Neuronal stem cell (in vitro differentiated cells): ENCODE data around the gene PDE1A.

Experiments
- DNase-seq: peaks from one replicate; pipeline ENCODE4 v3.0.0-alpha.2; 2013; ENCODE audit warnings: low spot score
- H2AFZ ChIP-seq: one replicate; pipeline ENCODE4 v1.6.1; 2013; ENCODE audit warnings: mild to moderate bottlenecking, low read length, inconsistent platforms
- H2AK5ac ChIP-seq: 2 replicates; pipeline ENCODE4 v1.6.1; 2013; ENCODE audit warnings: low read depth, mild to moderate bottlenecking, inconsistent platforms, low read length, moderate library complexity, mixed read lengths
- H2BK120ac ChIP-seq: 2 replicates; pipeline ENCODE4 v1.6.1; 2013; ENCODE audit warnings: low read depth, mild to moderate bottlenecking, inconsistent platforms, low read length, moderate library complexity, mixed read lengths
- H2BK12ac ChIP-seq: one replicate; pipeline ENCODE4 v1.6.1; 2013; ENCODE audit warnings: low read length, inconsistent platforms
- H2BK15ac ChIP-seq: 2 replicates; pipeline ENCODE4 v1.6.1; 2013; ENCODE audit warnings: mild to moderate bottlenecking, low read length, inconsistent platforms, mixed read lengths
- H2BK5ac ChIP-seq: one replicate; pipeline ENCODE4 v1.6.1; 2013; ENCODE audit warnings: inconsistent platforms, mild to moderate bottlenecking, low read length, moderate library complexity
- H3K14ac ChIP-seq: one replicate; pipeline ENCODE4 v1.6.1; 2013; ENCODE audit warnings: low read length, inconsistent platforms
- H3K18ac ChIP-seq: 2 replicates; pipeline ENCODE4 v1.6.1; 2013; ENCODE audit warnings: low read length, inconsistent platforms
- H3K23ac ChIP-seq: 2 replicates; pipeline ENCODE4 v1.6.1; 2013; ENCODE audit warnings: low read depth, mild to moderate bottlenecking, mixed read lengths, low read length, inconsistent platforms; ENCODE audit not compliant: poor library complexity
- H3K27ac ChIP-seq: replicated peaks from 3 replicates; pipeline ENCODE4 v1.5.1; 2013; ENCODE audit warnings: low read length, inconsistent platforms
- H3K27me3 ChIP-seq, 3 experiments: 2 replicates each; pipeline ENCODE4 v1.6.1; 2013; ENCODE audit warnings: low read length in 3 of 3, mild to moderate bottlenecking in 2 of 3, inconsistent platforms in 1 of 3, low read depth in 1 of 3, mixed read lengths in 1 of 3, moderate library complexity in 1 of 3; ENCODE audit not compliant: control insufficient read depth in 3 of 3, insufficient read depth in 3 of 3
- H3K36me3 ChIP-seq, 2 donors: replicated peaks in 1 of 2; 2 replicates each; pipeline ENCODE4 v1.6.1; 2013; ENCODE audit warnings: low read length in 2 of 2; ENCODE audit not compliant: control insufficient read depth in 2 of 2, insufficient read depth in 2 of 2
- H3K4ac ChIP-seq: 2 replicates; pipeline ENCODE4 v1.6.1; 2013; ENCODE audit warnings: inconsistent platforms, mild to moderate bottlenecking, low read length, moderate library complexity
- H3K4me1 ChIP-seq, 2 donors: 1 replicate in 1 of 2; 2 replicates in 1 of 2; pipeline ENCODE4 v1.6.1; 2013; ENCODE audit warnings: low read length in 2 of 2, low read depth in 1 of 2; ENCODE audit not compliant: control insufficient read depth in 2 of 2, insufficient read depth in 1 of 2
- H3K4me2 ChIP-seq: one replicate; pipeline ENCODE4 v1.6.1; 2013; ENCODE audit warnings: mild to moderate bottlenecking, low read length, inconsistent platforms; ENCODE audit not compliant: insufficient read depth, poor library complexity, severe bottlenecking
- H3K4me3 ChIP-seq, 2 donors: 2 replicates each; pipeline ENCODE4 v1.5.1; 2013; ENCODE audit warnings: low read length in 2 of 2, mild to moderate bottlenecking in 2 of 2, inconsistent platforms in 1 of 2, moderate library complexity in 1 of 2
- H3K79me1 ChIP-seq: one replicate; pipeline ENCODE4 v1.6.1; 2013; ENCODE audit warnings: low read depth, mild to moderate bottlenecking, inconsistent platforms, low read length, moderate library complexity
- H3K9ac ChIP-seq: one replicate; pipeline ENCODE4 v1.6.1; 2013; ENCODE audit warnings: mild to moderate bottlenecking, low read depth, low read length, inconsistent platforms; ENCODE audit not compliant: poor library complexity
- H3K9me3 ChIP-seq, 2 donors: replicated peaks in 1 of 2; 2 replicates each; pipeline versions ENCODE3 to v1.6.1; 2013; ENCODE audit warnings: low read length in 2 of 2, mild to moderate bottlenecking in 2 of 2, inconsistent platforms in 1 of 2, low read depth in 1 of 2, mixed read lengths in 1 of 2, moderate library complexity in 1 of 2; ENCODE audit not compliant: control insufficient read depth in 2 of 2, insufficient read depth in 1 of 2
- H4K8ac ChIP-seq: one replicate; pipeline ENCODE4 v1.6.1; 2013; ENCODE audit warnings: low read depth, mild to moderate bottlenecking, inconsistent platforms, low read length, moderate library complexity
- H4K91ac ChIP-seq: one replicate; pipeline ENCODE4 v1.6.1; 2013; ENCODE audit warnings: low read length, low read depth, mild to moderate bottlenecking, inconsistent platforms; ENCODE audit not compliant: poor library complexity
- WGBS, 2 donors: extraction: QIAGEN DNeasy Blood & Tissue Kit; methylation state at CpG; one replicate each; pipeline ENCODE4 v1.1.7; 2013; ENCODE audit warnings: missing lambda C conversion rate in 2 of 2, mixed read lengths in 1 of 2; ENCODE audit not compliant: insufficient read length in 2 of 2, insufficient replicate concordance in 1 of 2; ENCODE audit errors: extremely low coverage in 2 of 2; 5-methylcytosine and 5-hydroxymethylcytosine counted together

PDE1A gene

DNA sequence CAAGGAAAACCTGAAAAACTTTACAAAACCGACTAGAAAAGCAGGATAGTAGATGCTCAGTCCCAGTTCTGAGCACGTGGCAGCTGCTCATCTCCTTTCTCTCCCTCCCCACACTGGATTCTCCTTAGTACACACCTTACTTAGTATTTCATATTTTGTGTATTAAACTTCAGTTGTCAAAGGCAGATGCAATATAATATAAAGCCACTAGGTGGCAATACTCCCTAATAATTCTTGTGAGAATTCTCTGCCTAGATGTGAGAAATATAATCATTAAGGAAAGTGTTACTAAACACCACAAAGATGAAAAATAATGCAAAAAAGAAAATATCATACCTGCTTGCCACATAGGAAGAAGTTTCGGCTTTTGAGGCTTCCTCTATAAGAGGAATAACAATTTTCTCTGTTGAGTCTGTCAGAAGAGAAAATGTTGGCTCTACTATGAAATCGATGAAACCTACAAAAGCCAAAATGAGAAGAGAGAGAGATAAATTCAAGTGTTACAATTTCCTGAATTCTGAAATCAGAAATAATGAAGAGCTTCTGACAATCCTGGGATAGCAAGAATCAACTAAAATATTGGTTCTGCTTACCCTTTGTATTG, 240.6 kb downstream of the PDE1A start:
- no peak overlapping the region for H2AK5ac ChIP-seq
- no peak overlapping the region for H3K27ac ChIP-seq
- H3K4me2 ChIP-seq: no peak overlapping the region
- no peak overlapping the region for H4K91ac ChIP-seq
- no peak overlapping the region for H2AFZ ChIP-seq
- WGBS, 2 donors: no CpG with 5 or more reads among the region's 4 CpGs
- H3K23ac ChIP-seq: no peak overlapping the region
- no peak overlapping the region for H2BK120ac ChIP-seq
- no peak overlapping the region for H4K8ac ChIP-seq
- no peak overlapping the region for H2BK5ac ChIP-seq
- peaks cover 0 to 5% of the 10 kb centered on the region in 2 donors for H3K4me1 ChIP-seq
- H3K4ac ChIP-seq: no peak overlapping the region
- no peak overlapping the region for H2BK12ac ChIP-seq
- H3K14ac ChIP-seq: no peak overlapping the region
- no peak overlapping the region for H3K9ac ChIP-seq
- no peak overlapping the region for H3K18ac ChIP-seq
- peak; percentile 33 for DNase-seq
- H3K36me3 ChIP-seq: peaks cover 0 to 10% of the 10 kb centered on the region in 2 donors
- H2BK15ac ChIP-seq: no peak overlapping the region
- no peaks in the 10 kb centered on the region for H3K79me1 ChIP-seq
- no peaks in the 10 kb centered on the region for H3K27me3 ChIP-seq
- peaks cover 2 to 20% of the 10 kb centered on the region in 2 donors for H3K9me3 ChIP-seq
- H3K4me3 ChIP-seq: no peak overlapping the region

DNA sequence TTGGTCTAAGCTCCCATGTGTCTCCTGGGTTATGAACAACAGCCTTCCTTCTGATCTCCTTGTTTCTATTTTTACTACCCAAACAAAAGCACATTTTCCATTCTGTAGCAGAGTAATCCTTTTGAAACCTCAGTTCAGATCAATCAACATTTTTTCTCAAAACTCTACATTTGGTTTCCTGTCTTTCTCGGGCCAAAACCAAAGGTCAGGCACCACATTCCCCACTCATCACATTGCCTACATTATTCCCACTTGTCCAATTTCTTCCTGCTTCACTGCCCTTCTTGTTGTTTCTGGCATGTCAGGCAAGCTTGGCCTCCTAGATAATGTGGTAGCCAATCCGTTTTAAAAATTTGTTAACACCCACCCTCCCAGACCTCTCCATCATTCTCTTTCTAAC, 244.4 kb downstream of the PDE1A start:
- H4K8ac ChIP-seq: no peak overlapping the region
- no peak overlapping the region for H2AK5ac ChIP-seq
- no CpG with 5 or more reads among the region's 2 CpGs for WGBS, 2 donors
- peaks cover 0 to 5% of the 10 kb centered on the region in 2 donors for H3K4me1 ChIP-seq
- peaks cover 0 to 12% of the 10 kb centered on the region in 2 donors for H3K36me3 ChIP-seq
- no peak overlapping the region for H2AFZ ChIP-seq
- no peak overlapping the region for H4K91ac ChIP-seq
- H3K9ac ChIP-seq: no peak overlapping the region
- H3K18ac ChIP-seq: no peak overlapping the region
- H3K27me3 ChIP-seq: no peaks in the 10 kb centered on the region
- H3K9me3 ChIP-seq: peaks cover 2 to 26% of the 10 kb centered on the region in 2 donors
- H3K27ac ChIP-seq: peak overlapping the region; percentile 42
- H2BK15ac ChIP-seq: no peak overlapping the region
- no peak overlapping the region for H3K4me2 ChIP-seq
- no peak overlapping the region for H2BK5ac ChIP-seq
- H3K4ac ChIP-seq: no peak overlapping the region
- no peak overlapping the region for H3K4me3 ChIP-seq
- H2BK12ac ChIP-seq: no peak overlapping the region
- no peak overlapping the region for H2BK120ac ChIP-seq
- H3K79me1 ChIP-seq: no peaks in the 10 kb centered on the region
- H3K14ac ChIP-seq: no peak overlapping the region
- H3K23ac ChIP-seq: no peak overlapping the region
- no peak for DNase-seq

DNA sequence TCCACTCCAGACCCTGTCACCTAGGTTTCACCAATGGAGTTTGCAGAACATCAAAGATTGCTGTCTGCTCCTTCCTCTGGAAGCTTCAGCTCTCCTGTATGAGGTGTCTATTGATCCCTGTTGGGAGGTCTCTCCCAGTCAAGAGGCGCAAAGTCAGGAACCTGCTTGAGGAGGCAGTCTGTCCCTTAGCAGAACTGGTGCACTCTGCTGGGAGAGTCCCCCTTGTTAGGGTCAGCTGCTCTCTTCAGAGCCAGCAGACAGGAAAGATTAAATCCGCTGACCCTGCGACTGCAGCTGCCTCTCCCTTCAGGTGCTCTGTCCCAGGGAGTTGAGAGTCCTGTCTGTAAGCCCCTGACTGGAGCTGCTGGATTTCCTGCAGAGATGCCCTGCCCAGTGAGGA, 245.5 kb downstream of the PDE1A start:
- H3K9me3 ChIP-seq: peaks cover 2 to 26% of the 10 kb centered on the region in 2 donors
- no peak overlapping the region for H3K14ac ChIP-seq
- H2BK5ac ChIP-seq: no peak overlapping the region
- H3K79me1 ChIP-seq: no peaks in the 10 kb centered on the region
- H3K18ac ChIP-seq: no peak overlapping the region
- H4K91ac ChIP-seq: no peak overlapping the region
- no peaks in the 10 kb centered on the region for H3K4me1 ChIP-seq
- H3K4me2 ChIP-seq: no peak overlapping the region
- no peak overlapping the region for H3K27ac ChIP-seq
- no peaks in the 10 kb centered on the region for H3K27me3 ChIP-seq
- DNase-seq: no peak
- H3K9ac ChIP-seq: no peak overlapping the region
- no peak overlapping the region for H2AFZ ChIP-seq
- no peak overlapping the region for H2AK5ac ChIP-seq
- H2BK120ac ChIP-seq: no peak overlapping the region
- H4K8ac ChIP-seq: no peak overlapping the region
- peaks cover 0 to 12% of the 10 kb centered on the region in 2 donors for H3K36me3 ChIP-seq
- no CpG with 5 or more reads among the region's 3 CpGs for WGBS, 2 donors
- H2BK12ac ChIP-seq: no peak overlapping the region
- H3K4me3 ChIP-seq: no peak overlapping the region
- H3K4ac ChIP-seq: no peak overlapping the region
- H2BK15ac ChIP-seq: no peak overlapping the region
- no peak overlapping the region for H3K23ac ChIP-seq

DNA sequence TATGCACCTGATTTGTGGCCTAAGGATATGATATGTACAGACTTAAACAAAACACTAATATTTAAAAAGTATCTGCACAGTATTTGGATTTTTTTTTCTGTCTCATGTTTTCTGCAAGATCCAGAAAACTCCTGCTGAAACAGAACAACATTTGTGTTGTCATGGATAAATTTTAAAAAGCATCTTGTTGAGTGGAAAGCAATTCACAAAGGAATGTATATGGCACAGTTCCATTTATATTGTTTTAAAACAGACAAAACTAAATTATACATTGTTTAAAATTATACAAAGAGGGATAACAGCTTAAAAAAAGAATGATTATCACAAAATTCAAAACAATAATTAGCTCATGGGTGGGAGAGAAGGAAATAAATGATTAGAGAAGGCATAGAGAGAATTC, 247.7 kb downstream of the PDE1A start:
- Histone ChIP-seq H2AK5ac (no peak overlapping the region), H3K14ac (no peak overlapping the region), H4K8ac (no peak overlapping the region), H3K18ac (no peak overlapping the region), H3K4me2 (no peak overlapping the region), H3K9me3 (peaks cover 2 to 18% of the 10 kb centered on the region in 2 donors), H3K36me3 (peaks cover 0 to 4% of the 10 kb centered on the region in 2 donors), H3K23ac (no peak overlapping the region), H2BK12ac (no peak overlapping the region), H3K9ac (no peak overlapping the region), H2AFZ (no peak overlapping the region), H3K4me3 (no peak overlapping the region), H3K27me3 (no peaks in the 10 kb centered on the region), H3K4me1 (no peaks in the 10 kb centered on the region), H4K91ac (no peak overlapping the region), H2BK15ac (no peak overlapping the region), H2BK120ac (no peak overlapping the region), H2BK5ac (no peak overlapping the region), H3K79me1 (no peaks in the 10 kb centered on the region), H3K27ac (no peak overlapping the region), H3K4ac (no peak overlapping the region)
- no peak for DNase-seq
